Stimulated activated naive CD8-positive, alpha-beta T cell treated with anti-CD3 and anti-CD28 coated beads, Interleukin-15, Interleukin-2, amounts not matched to agents 100 ng/mL and 50 ng/mL, for 24 hours (primary cell): ENCODE data around the gene GDI2.
"Not testable (repeated sequence)": the region's sequence is repeated elsewhere in the genome, so short reads cannot be mapped to it uniquely, and the experiment has no call there.

ENCODE experiments used
- H3K27ac Mint-ChIP-seq: one replicate; pipeline ENCODE4 v1.8.0; 2021; ENCODE audit warnings: mild to moderate bottlenecking, mixed read lengths
- H3K27me3 Mint-ChIP-seq: one replicate; pipeline ENCODE4 v1.8.0; 2021; ENCODE audit warnings: mixed read lengths
- H3K36me3 Mint-ChIP-seq: one replicate; pipeline ENCODE4 v1.8.0; 2021; ENCODE audit warnings: low read depth, mixed read lengths
- H3K4me1 Mint-ChIP-seq: one replicate; pipeline ENCODE4 v1.8.0; 2021; ENCODE audit warnings: low read depth, mixed read lengths
- H3K4me3 Mint-ChIP-seq: one replicate; pipeline ENCODE4 v1.8.0; 2021; ENCODE audit warnings: mild to moderate bottlenecking, mixed read lengths
- H3K9me3 Mint-ChIP-seq: one replicate; pipeline ENCODE4 v1.8.0; 2021; ENCODE audit warnings: mixed read lengths

The GDI2 gene

GRCh38 chr10:5812283-5813090 is 747 bp downstream of the GDI2 start:
- no peaks in the 10 kb centered on the region for H3K9me3 Mint-ChIP-seq
- H3K27me3 Mint-ChIP-seq, result no peaks in the 10 kb centered on the region
- H3K4me3 Mint-ChIP-seq, result peak overlapping the region; percentile 93
- H3K4me1 Mint-ChIP-seq, result peaks cover 74% of the 10 kb centered on the region
- peaks cover 51% of the 10 kb centered on the region for H3K36me3 Mint-ChIP-seq
- H3K27ac Mint-ChIP-seq, result peak overlapping the region; percentile 85

- Mint-ChIP-seq H3K4me3 (peak overlapping the region; percentile 93), H3K4me1 (peaks cover 74% of the 10 kb centered on the region)
These were observed 1.8 kb downstream of the GDI2 start for GRCh38 chr10:5811387-5811821.

GRCh38 chr10:5810225-5810624 is 3.0 kb downstream of the GDI2 start:
- H3K36me3 Mint-ChIP-seq, result peaks cover 71% of the 10 kb centered on the region
- H3K4me3 Mint-ChIP-seq, result peak overlapping the region; percentile 93
- H3K9me3 Mint-ChIP-seq, result no peaks in the 10 kb centered on the region
- peaks cover 73% of the 10 kb centered on the region for H3K4me1 Mint-ChIP-seq
- H3K27ac Mint-ChIP-seq, result peak overlapping the region; percentile 24
- H3K27me3 Mint-ChIP-seq, result no peaks in the 10 kb centered on the region

More at GRCh38 chr10:5811387-5811821, 1.8 kb downstream of the GDI2 start:
- Mint-ChIP-seq H3K27ac (peak overlapping the region; percentile 78), H3K9me3 (no peaks in the 10 kb centered on the region), H3K27me3 (no peaks in the 10 kb centered on the region), H3K36me3 (peaks cover 62% of the 10 kb centered on the region)

- peak overlapping the region; percentile 33 for H3K27ac Mint-ChIP-seq
- H3K9me3 Mint-ChIP-seq, result no peaks in the 10 kb centered on the region
- no peaks in the 10 kb centered on the region for H3K27me3 Mint-ChIP-seq
- peaks cover 68% of the 10 kb centered on the region for H3K36me3 Mint-ChIP-seq
- H3K4me3 Mint-ChIP-seq, result peak overlapping the region; percentile 93
- peaks cover 67% of the 10 kb centered on the region for H3K4me1 Mint-ChIP-seq
These were observed 3.6 kb downstream of the GDI2 start for GRCh38 chr10:5809527-5810154.

GRCh38 chr10:5808783-5809392 is 4.3 kb downstream of the GDI2 start:
- Mint-ChIP-seq H3K27ac (peak overlapping the region; percentile 33), H3K4me3 (peak overlapping the region; percentile 93), H3K4me1 (peaks cover 66% of the 10 kb centered on the region), H3K36me3 (peaks cover 68% of the 10 kb centered on the region)
- not testable (repeated sequence) for H3K27me3 Mint-ChIP-seq, H3K9me3 Mint-ChIP-seq

- Mint-ChIP-seq H3K9me3 (no peaks in the 10 kb centered on the region), H3K27ac (no peak overlapping the region), H3K36me3 (peaks cover 68% of the 10 kb centered on the region), H3K4me1 (peaks cover 71% of the 10 kb centered on the region), H3K4me3 (no peak overlapping the region), H3K27me3 (no peaks in the 10 kb centered on the region)
These were observed 6.5 kb downstream of the GDI2 start for GRCh38 chr10:5806745-5807144.

- no peak overlapping the region for H3K4me3 Mint-ChIP-seq
- H3K27me3 Mint-ChIP-seq, result no peaks in the 10 kb centered on the region
- H3K36me3 Mint-ChIP-seq, result peaks cover 57% of the 10 kb centered on the region
- H3K27ac Mint-ChIP-seq, result no peak overlapping the region
- no peaks in the 10 kb centered on the region for H3K9me3 Mint-ChIP-seq
- H3K4me1 Mint-ChIP-seq, result peaks cover 61% of the 10 kb centered on the region
These were observed 7.5 kb downstream of the GDI2 start for GRCh38 chr10:5805711-5806110.

- H3K36me3 Mint-ChIP-seq, result peaks cover 57% of the 10 kb centered on the region
- H3K4me3 Mint-ChIP-seq, result no peak overlapping the region
These were observed 8.0 kb downstream of the GDI2 start for GRCh38 chr10:5805260-5805659.

GRCh38 chr10:5804386-5804785 is 8.8 kb downstream of the GDI2 start:
- H3K4me3 Mint-ChIP-seq, result no peak overlapping the region
- no peaks in the 10 kb centered on the region for H3K9me3 Mint-ChIP-seq
- peaks cover 56% of the 10 kb centered on the region for H3K4me1 Mint-ChIP-seq
- H3K27ac Mint-ChIP-seq, result no peak overlapping the region
- H3K36me3 Mint-ChIP-seq, result peaks cover 59% of the 10 kb centered on the region
- no peaks in the 10 kb centered on the region for H3K27me3 Mint-ChIP-seq

More at GRCh38 chr10:5805260-5805659, 8.0 kb downstream of the GDI2 start:
- no peaks in the 10 kb centered on the region for H3K9me3 Mint-ChIP-seq
- H3K27ac Mint-ChIP-seq, result no peak overlapping the region
- H3K27me3 Mint-ChIP-seq, result no peaks in the 10 kb centered on the region
- H3K4me1 Mint-ChIP-seq, result peaks cover 60% of the 10 kb centered on the region

GRCh38 chr10:5800782-5801181 is 12.5 kb downstream of the GDI2 start:
- Mint-ChIP-seq H3K36me3 (peaks cover 53% of the 10 kb centered on the region), H3K27me3 (no peaks in the 10 kb centered on the region), H3K4me3 (no peak overlapping the region), H3K27ac (no peak overlapping the region), H3K4me1 (peaks cover 24% of the 10 kb centered on the region), H3K9me3 (no peaks in the 10 kb centered on the region)

GRCh38 chr10:5794236-5794635 is 19.0 kb downstream of the GDI2 start:
- no peaks in the 10 kb centered on the region for H3K27me3 Mint-ChIP-seq
- H3K36me3 Mint-ChIP-seq, result peaks cover 68% of the 10 kb centered on the region
- H3K9me3 Mint-ChIP-seq, result no peaks in the 10 kb centered on the region
- H3K4me3 Mint-ChIP-seq, result no peak overlapping the region
- no peak overlapping the region for H3K27ac Mint-ChIP-seq
- H3K4me1 Mint-ChIP-seq, result peaks cover 5% of the 10 kb centered on the region

GRCh38 chr10:5789626-5790025 is 23.6 kb downstream of the GDI2 start:
- Mint-ChIP-seq H3K9me3 (peaks cover 1% of the 10 kb centered on the region), H3K27me3 (no peaks in the 10 kb centered on the region), H3K27ac (no peak overlapping the region), H3K4me1 (peaks cover 9% of the 10 kb centered on the region), H3K36me3 (peaks cover 84% of the 10 kb centered on the region), H3K4me3 (no peak overlapping the region)

GRCh38 chr10:5788969-5789368 is 24.3 kb downstream of the GDI2 start:
- peaks cover 85% of the 10 kb centered on the region for H3K36me3 Mint-ChIP-seq
- no peak overlapping the region for H3K4me3 Mint-ChIP-seq
- no peaks in the 10 kb centered on the region for H3K27me3 Mint-ChIP-seq
- peaks cover 9% of the 10 kb centered on the region for H3K4me1 Mint-ChIP-seq
- H3K27ac Mint-ChIP-seq, result no peak overlapping the region
- peaks cover 4% of the 10 kb centered on the region for H3K9me3 Mint-ChIP-seq

- Mint-ChIP-seq H3K27ac (no peak overlapping the region), H3K9me3 (peaks cover 4% of the 10 kb centered on the region), H3K4me3 (no peak overlapping the region), H3K27me3 (no peaks in the 10 kb centered on the region), H3K4me1 (peaks cover 46% of the 10 kb centered on the region), H3K36me3 (peaks cover 87% of the 10 kb centered on the region)
These were observed 29.9 kb downstream of the GDI2 start for GRCh38 chr10:5783300-5783699.

GRCh38 chr10:5782174-5782573 is 31.1 kb downstream of the GDI2 start:
- Mint-ChIP-seq H3K36me3 (peaks cover 89% of the 10 kb centered on the region), H3K4me1 (peaks cover 55% of the 10 kb centered on the region), H3K27ac (peak overlapping the region; percentile 10), H3K27me3 (no peaks in the 10 kb centered on the region), H3K4me3 (no peak overlapping the region), H3K9me3 (peaks cover 4% of the 10 kb centered on the region)
